HepG2 (cell line): Measurements from ENCODE around the gene PEMT. TPM values are rescaled to one million over a fixed set of nuclear protein-coding genes. Genes with fewer than 3 reads are reported as not detected.

Source experiments
- AKAP8 ChIP-seq: sonication (generic); formaldehyde crosslinking; IDR thresholded peaks from 2 replicates; pipeline ENCODE4 v1.5.1; 2020; ENCODE audit warnings: mild to moderate bottlenecking, missing genetic modification reagents
- ATF3 ChIP-seq: sonication (generic); formaldehyde crosslinking; IDR thresholded peaks from 2 replicates; pipeline ENCODE4 v1.4.0; 2020; ENCODE audit warnings: missing genetic modification reagents
- DNMT1 ChIP-seq: sonication (generic); formaldehyde crosslinking; IDR thresholded peaks from 2 replicates; pipeline ENCODE4 v1.5.1; 2020; ENCODE audit warnings: mild to moderate bottlenecking, missing genetic modification reagents
- ELK4 ChIP-seq: sonication (generic); formaldehyde crosslinking; IDR thresholded peaks from 2 replicates; pipeline ENCODE4 v1.9.0; 2021; ENCODE audit warnings: missing genetic modification reagents, borderline replicate concordance
- IKZF5 ChIP-seq: IDR thresholded peaks from 2 replicates; pipeline ENCODE4 v1.6.1; 2018; ENCODE audit warnings: missing genetic modification reagents, mild to moderate bottlenecking, missing compliant biosample characterization
- JUND ChIP-seq: sonication (generic); formaldehyde crosslinking; IDR thresholded peaks from 2 replicates; pipeline ENCODE4 v1.8.0; 2022; ENCODE audit warnings: mild to moderate bottlenecking, missing genetic modification reagents
- KMT2B ChIP-seq: IDR thresholded peaks from 2 replicates; pipeline ENCODE4 v1.6.1; 2016; ENCODE audit warnings: missing genetic modification reagents, missing compliant biosample characterization
- MXI1 ChIP-seq: IDR thresholded peaks from 3 replicates; pipeline ENCODE4 v1.6.1; 2012; ENCODE audit warnings: low read depth, low read length, inconsistent platforms, borderline replicate concordance
- RFXAP ChIP-seq: sonication (generic); formaldehyde crosslinking; IDR thresholded peaks from 2 replicates; pipeline ENCODE4 v1.4.0; 2020; ENCODE audit warnings: missing genetic modification reagents, borderline replicate concordance
- SAFB2 ChIP-seq: sonication (generic); formaldehyde crosslinking; IDR thresholded peaks from 2 replicates; pipeline ENCODE4 v1.5.1; 2020; ENCODE audit warnings: missing genetic modification reagents, low read depth, mild to moderate bottlenecking, borderline replicate concordance
- ZNF12 ChIP-seq: sonication (generic); formaldehyde crosslinking; IDR thresholded peaks from 2 replicates; pipeline ENCODE4 v1.5.0; 2020; ENCODE audit warnings: missing genetic modification reagents
- ZNF329 ChIP-seq: sonication (generic); formaldehyde crosslinking; IDR thresholded peaks from 2 replicates; pipeline ENCODE4 v1.9.0; 2021; ENCODE audit warnings: low read depth, mild to moderate bottlenecking, missing genetic modification reagents
- ZXDC ChIP-seq: sonication (generic); formaldehyde crosslinking; IDR thresholded peaks from 2 replicates; pipeline ENCODE4 v1.5.0; 2020; ENCODE audit warnings: mild to moderate bottlenecking, missing genetic modification reagents
- polyA plus RNA-seq, 8 experiments: library from polyadenylated mRNA; depleted of rRNA in 3 of 8; stranded (reverse) in 7 of 8; unstranded in 1 of 8; fragments of >200 nt; fragmentation: Illumina TruSeq in 4 of 8; extraction: Trizol in 4 of 8; gene quantifications; 2 replicates each; pipeline versions ENCODE4 v1.2.1 to v1.2.3, GENCODE V29; 2011 to 2016; ENCODE audit warnings: low read depth in 4 of 8, missing spikeins in 1 of 8, mixed read lengths in 1 of 8; ENCODE audit not compliant: insufficient read depth in 1 of 8
- total RNA-seq, 5 experiments: library from RNA; depleted of rRNA; stranded (reverse); fragments of >200 nt; fragmentation: Illumina TruSeq; extraction: Trizol; gene quantifications; 2 replicates each; pipeline ENCODE4 v1.2.3, GENCODE V29; 2016; ENCODE audit warnings: low read depth in 1 of 5
- TF ChIP-seq, protein P1 (sequence below): sonication (generic); formaldehyde crosslinking; IDR thresholded peaks from 2 replicates; pipeline ENCODE4 v1.4.0; 2020; ENCODE audit warnings: missing genetic modification reagents
- TF ChIP-seq, protein P2 (sequence below): sonication (generic); formaldehyde crosslinking; IDR thresholded peaks from 2 replicates; pipeline ENCODE4 v1.5.1; 2020; ENCODE audit warnings: mild to moderate bottlenecking, missing genetic modification reagents

The PEMT gene
- total and polyA plus RNA-seq, 2 of the 13 experiments (the other 11 are each of a cell fraction or from before 2014, with no cell fraction given) = 31.7 to 43.6 TPM

- TF ChIP-seq, protein P1, sequence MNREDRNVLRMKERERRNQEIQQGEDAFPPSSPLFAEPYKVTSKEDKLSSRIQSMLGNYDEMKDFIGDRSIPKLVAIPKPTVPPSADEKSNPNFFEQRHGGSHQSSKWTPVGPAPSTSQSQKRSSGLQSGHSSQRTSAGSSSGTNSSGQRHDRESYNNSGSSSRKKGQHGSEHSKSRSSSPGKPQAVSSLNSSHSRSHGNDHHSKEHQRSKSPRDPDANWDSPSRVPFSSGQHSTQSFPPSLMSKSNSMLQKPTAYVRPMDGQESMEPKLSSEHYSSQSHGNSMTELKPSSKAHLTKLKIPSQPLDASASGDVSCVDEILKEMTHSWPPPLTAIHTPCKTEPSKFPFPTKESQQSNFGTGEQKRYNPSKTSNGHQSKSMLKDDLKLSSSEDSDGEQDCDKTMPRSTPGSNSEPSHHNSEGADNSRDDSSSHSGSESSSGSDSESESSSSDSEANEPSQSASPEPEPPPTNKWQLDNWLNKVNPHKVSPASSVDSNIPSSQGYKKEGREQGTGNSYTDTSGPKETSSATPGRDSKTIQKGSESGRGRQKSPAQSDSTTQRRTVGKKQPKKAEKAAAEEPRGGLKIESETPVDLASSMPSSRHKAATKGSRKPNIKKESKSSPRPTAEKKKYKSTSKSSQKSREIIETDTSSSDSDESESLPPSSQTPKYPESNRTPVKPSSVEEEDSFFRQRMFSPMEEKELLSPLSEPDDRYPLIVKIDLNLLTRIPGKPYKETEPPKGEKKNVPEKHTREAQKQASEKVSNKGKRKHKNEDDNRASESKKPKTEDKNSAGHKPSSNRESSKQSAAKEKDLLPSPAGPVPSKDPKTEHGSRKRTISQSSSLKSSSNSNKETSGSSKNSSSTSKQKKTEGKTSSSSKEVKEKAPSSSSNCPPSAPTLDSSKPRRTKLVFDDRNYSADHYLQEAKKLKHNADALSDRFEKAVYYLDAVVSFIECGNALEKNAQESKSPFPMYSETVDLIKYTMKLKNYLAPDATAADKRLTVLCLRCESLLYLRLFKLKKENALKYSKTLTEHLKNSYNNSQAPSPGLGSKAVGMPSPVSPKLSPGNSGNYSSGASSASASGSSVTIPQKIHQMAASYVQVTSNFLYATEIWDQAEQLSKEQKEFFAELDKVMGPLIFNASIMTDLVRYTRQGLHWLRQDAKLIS = no peak
- 0 out of 2 replicates have a peak, but pooled peaks have one; percentile 56 for TF ChIP-seq RFXAP (CRISPR knock-in tag)
- peak; percentile 94 for TF ChIP-seq KMT2B (CRISPR knock-in tag)
- TF ChIP-seq ATF3 = no peak
- no peak for TF ChIP-seq ELK4 (CRISPR knock-in tag)
- TF ChIP-seq IKZF5 (CRISPR knock-in tag) = peak; percentile 72; the same call in 1 of the 2 replicates
- TF ChIP-seq SAFB2 (CRISPR knock-in tag) = peak; percentile 79; the same call in 1 of the 2 replicates
- no peak for TF ChIP-seq ZNF12
- peak; percentile 66; the same call in 1 of the 2 replicates for TF ChIP-seq DNMT1 (CRISPR knock-in tag)
- TF ChIP-seq JUND (CRISPR knock-in tag) = no peak
- TF ChIP-seq, protein P2, sequence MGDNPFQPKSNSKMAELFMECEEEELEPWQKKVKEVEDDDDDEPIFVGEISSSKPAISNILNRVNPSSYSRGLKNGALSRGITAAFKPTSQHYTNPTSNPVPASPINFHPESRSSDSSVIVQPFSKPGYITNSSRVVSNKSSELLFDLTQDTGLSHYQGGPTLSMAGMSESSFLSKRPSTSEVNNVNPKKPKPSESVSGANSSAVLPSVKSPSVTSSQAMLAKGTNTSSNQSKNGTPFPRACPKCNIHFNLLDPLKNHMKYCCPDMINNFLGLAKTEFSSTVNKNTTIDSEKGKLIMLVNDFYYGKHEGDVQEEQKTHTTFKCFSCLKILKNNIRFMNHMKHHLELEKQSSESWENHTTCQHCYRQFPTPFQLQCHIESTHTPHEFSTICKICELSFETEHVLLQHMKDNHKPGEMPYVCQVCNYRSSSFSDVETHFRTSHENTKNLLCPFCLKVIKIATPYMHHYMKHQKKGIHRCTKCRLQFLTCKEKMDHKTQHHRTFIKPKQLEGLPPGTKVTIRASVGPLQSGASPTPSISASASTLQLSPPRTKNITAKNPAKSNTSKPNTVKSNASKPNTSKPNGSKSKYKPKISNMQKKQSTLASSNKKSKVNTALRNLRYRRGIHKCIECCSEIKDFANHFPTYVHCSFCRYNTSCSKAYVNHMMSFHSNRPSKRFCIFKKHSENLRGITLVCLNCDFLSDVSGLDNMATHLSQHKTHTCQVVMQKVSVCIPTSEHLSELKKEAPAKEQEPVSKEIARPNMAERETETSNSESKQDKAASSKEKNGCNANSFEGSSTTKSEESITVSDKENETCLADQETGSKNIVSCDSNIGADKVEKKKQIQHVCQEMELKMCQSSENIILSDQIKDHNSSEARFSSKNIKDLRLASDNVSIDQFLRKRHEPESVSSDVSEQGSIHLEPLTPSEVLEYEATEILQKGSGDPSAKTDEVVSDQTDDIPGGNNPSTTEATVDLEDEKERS (CRISPR knock-in tag) = 0 out of 2 replicates have a peak, but pooled peaks have one; percentile 49
- TF ChIP-seq ZXDC = peak; percentile 57; the same call in 1 of the 2 replicates
- TF ChIP-seq MXI1 = peak; percentile 81; the same call in 1 of the 3 replicates
- TF ChIP-seq AKAP8 (CRISPR knock-in tag) = no peak
- TF ChIP-seq ZNF329 (CRISPR knock-in tag) = peak; percentile 79; the same call in 1 of the 2 replicates
Observed at GRCh38 chr17:17476865-17477467, 114.5 kb downstream of the PEMT start, which contains the start of gene MED9 (continued).
